Heart left ventricle (tissue), 13 donors: ENCODE measurements around the gene SLCO3A1.

Experiments
- POLR2A ChIP-seq, 2 donors: fragments of 450-650 bp; IDR thresholded peaks; one replicate each; pipeline ENCODE4 v1.6.1; 2017; ENCODE audit warnings: antibody characterized with exemption in 2 of 2, mild to moderate bottlenecking in 2 of 2, moderate library complexity in 2 of 2
- TF ChIP-seq, protein P1 (sequence below), 12 donors: fragments of 200-600 bp; sonication (generic) in 4 of 12; IDR thresholded peaks; one replicate each; pipeline versions ENCODE4 v1.5.0 to v1.8.0; 2018 to 2022; ENCODE audit warnings: antibody characterized with exemption in 12 of 12, mild to moderate bottlenecking in 5 of 12
- donor health status: ischemic (EF 13 %, LVEDD 7.1; RV severe dilation, severe dysfunction).
- donor health status: DM: no; HTN: yes; CAD: no.
- donor health status: DM: no; HTN: no; CAD: no.
- donor health status: ischemic (EF 25% LVEDD 6.9; RV normal size, moderate dysfunction).
- donor health status: ischemic (EF 25% LVEDD 5.7; RV mildly dilated, moderate dysfunction).
- donor health status: ischemic (EF 35%, LVEDD 5.7; RV mildly dilated, moderate dysfunction).
- donor health status: nonischemic (EF 11% LVEDD 7.7; RV severe dilation, severe dysfunction).
- donor health status: DM: yes; HTN: yes; CAD: no.
- donor health status: PGD.
- donor health status: ischemic (EF 29% LVEDD 5.4; RV normal size, mild dysfunction).
- donor health status: nonischemic (EF 23%, LVEDD 6.1; RV moderate dilation, normal function).

- TF ChIP-seq, protein P1, sequence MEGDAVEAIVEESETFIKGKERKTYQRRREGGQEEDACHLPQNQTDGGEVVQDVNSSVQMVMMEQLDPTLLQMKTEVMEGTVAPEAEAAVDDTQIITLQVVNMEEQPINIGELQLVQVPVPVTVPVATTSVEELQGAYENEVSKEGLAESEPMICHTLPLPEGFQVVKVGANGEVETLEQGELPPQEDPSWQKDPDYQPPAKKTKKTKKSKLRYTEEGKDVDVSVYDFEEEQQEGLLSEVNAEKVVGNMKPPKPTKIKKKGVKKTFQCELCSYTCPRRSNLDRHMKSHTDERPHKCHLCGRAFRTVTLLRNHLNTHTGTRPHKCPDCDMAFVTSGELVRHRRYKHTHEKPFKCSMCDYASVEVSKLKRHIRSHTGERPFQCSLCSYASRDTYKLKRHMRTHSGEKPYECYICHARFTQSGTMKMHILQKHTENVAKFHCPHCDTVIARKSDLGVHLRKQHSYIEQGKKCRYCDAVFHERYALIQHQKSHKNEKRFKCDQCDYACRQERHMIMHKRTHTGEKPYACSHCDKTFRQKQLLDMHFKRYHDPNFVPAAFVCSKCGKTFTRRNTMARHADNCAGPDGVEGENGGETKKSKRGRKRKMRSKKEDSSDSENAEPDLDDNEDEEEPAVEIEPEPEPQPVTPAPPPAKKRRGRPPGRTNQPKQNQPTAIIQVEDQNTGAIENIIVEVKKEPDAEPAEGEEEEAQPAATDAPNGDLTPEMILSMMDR (IDR thresholded peaks at IDR 0.05): no peak
- no peak for TF ChIP-seq POLR2A (IDR thresholded peaks at IDR 0.05)
Measured at GRCh38 chr15:91881569-91882297, 28.2 kb downstream of the SLCO3A1 start.
